Measurements from ENCODE around the gene CEP104.

- TF ChIP-seq SRSF1 (IDR thresholded peaks at IDR 0.05; ENCODE audit: low read depth, low read length) (no peak), ZFP30 (CRISPR knock-in tag; IDR thresholded peaks at IDR 0.05; ENCODE audit: borderline replicate concordance) (no peak), CTCF (IDR thresholded peaks at IDR 0.05 in 2 of 3, conservative IDR thresholded peaks at IDR 0.05 in 1 of 3; ENCODE audit: insufficient read depth in 2 of 3, low read depth in 1 of 3, low read length in 3 of 3) (no peak), MED1 (CRISPR knock-in tag; IDR thresholded peaks at IDR 0.05; ENCODE audit: borderline replicate concordance) (no peak), MAX (CRISPR knock-in tag; IDR thresholded peaks at IDR 0.05) (no peak), POLR2AphosphoS5 (IDR thresholded peaks at IDR 0.05; ENCODE audit: control insufficient read depth, insufficient read depth, low read depth, low read length) (no peak), GABPA (tag; conservative IDR thresholded peaks at IDR 0.05; ENCODE audit: low read depth) (no peak), ARHGAP35 (IDR thresholded peaks at IDR 0.05; ENCODE audit: partially characterized antibody) (no peak), ZNF224 (CRISPR knock-in tag; IDR thresholded peaks at IDR 0.05) (no peak), ATF1 (CRISPR knock-in tag; IDR thresholded peaks at IDR 0.05) (no peak), ATF1 (tag; IDR thresholded peaks at IDR 0.05) (no peak)
These were observed 37.7 kb upstream of the CEP104 start for GRCh38 chr1:3894626-3895278.
